ENCODE results near the gene TSBP1. TPM values are rescaled to one million over a fixed set of nuclear protein-coding genes. Genes with fewer than 3 reads are reported as not detected.

TSBP1 gene
- polyA plus RNA-seq, 1 experiment: not detected

- peaks cover 9% of the 10 kb centered on the region for H3K27me3 ChIP-seq (ENCODE audit: control insufficient read depth, insufficient read depth, low read length)
- no peak overlapping the region for H3K4me3 ChIP-seq (ENCODE audit: low read depth, low read length)
- no peak for DNase-seq (ENCODE audit: low read depth, low spot score)
- no peak overlapping the region for H3K27ac ChIP-seq (ENCODE audit: low read depth, low read length)
- ChIA-PET POLR2A (no interaction called here), CTCF (interaction anchor here (8.7 kb wide), 1 partner anchor 12 kb away, joined by 71 read pairs; no protein-coding TSS in a partner anchor)
- no peak for TF ChIP-seq CTCF (IDR thresholded peaks at IDR 0.05; ENCODE audit: low read depth, low read length)
- H3K9me3 ChIP-seq (ENCODE audit: control insufficient read depth, insufficient read depth, low read length): no peaks in the 10 kb centered on the region
Observed at GRCh38 chr6:32402812-32403211, 31.1 kb upstream of the TSBP1 start.

GRCh38 chr6:32401284-32401963, 29.7 kb upstream of the TSBP1 start:
- Histone ChIP-seq H3K27ac (ENCODE audit: low read depth, low read length) (no peak overlapping the region), H3K27me3 (ENCODE audit: control insufficient read depth, insufficient read depth, low read length) (peaks cover 8% of the 10 kb centered on the region), H3K9me3 (ENCODE audit: control insufficient read depth, insufficient read depth, low read length) (no peaks in the 10 kb centered on the region), H3K4me3 (ENCODE audit: low read depth, low read length) (no peak overlapping the region)
- TF ChIP-seq CTCF (IDR thresholded peaks at IDR 0.05; ENCODE audit: low read depth, low read length): no peak
- CTCF ChIA-PET: interaction anchor here (0.6 to 8.7 kb wide), 3 partner anchors 13 to 467 kb away, joined by 3 to 71 read pairs (median 4); no protein-coding TSS in a partner anchor
- DNase-seq (ENCODE audit: low read depth, low spot score): no peak
- POLR2A ChIA-PET: no interaction called here

GRCh38 chr6:32397252-32397920, 25.7 kb upstream of the TSBP1 start:
- no peak for DNase-seq (ENCODE audit: low read depth, low spot score)
- no peak for TF ChIP-seq CTCF (IDR thresholded peaks at IDR 0.05; ENCODE audit: low read depth, low read length)
- no peak overlapping the region for H3K27ac ChIP-seq (ENCODE audit: low read depth, low read length)
- no peaks in the 10 kb centered on the region for H3K9me3 ChIP-seq (ENCODE audit: control insufficient read depth, insufficient read depth, low read length)
- ChIA-PET CTCF (no interaction called here), POLR2A (no interaction called here)
- H3K4me3 ChIP-seq (ENCODE audit: low read depth, low read length): no peak overlapping the region
- peaks cover 6% of the 10 kb centered on the region for H3K27me3 ChIP-seq (ENCODE audit: control insufficient read depth, insufficient read depth, low read length)

- peaks cover 6% of the 10 kb centered on the region for H3K27me3 ChIP-seq (ENCODE audit: control insufficient read depth, insufficient read depth, low read length)
- DNase-seq (ENCODE audit: low read depth, low spot score): no peak
- no peaks in the 10 kb centered on the region for H3K9me3 ChIP-seq (ENCODE audit: control insufficient read depth, insufficient read depth, low read length)
- POLR2A ChIA-PET: no interaction called here
- H3K27ac ChIP-seq (ENCODE audit: low read depth, low read length): no peak overlapping the region
- H3K4me3 ChIP-seq (ENCODE audit: low read depth, low read length): no peak overlapping the region
- CTCF ChIA-PET: no interaction called here
- TF ChIP-seq CTCF (IDR thresholded peaks at IDR 0.05; ENCODE audit: low read depth, low read length): no peak
Observed at GRCh38 chr6:32396028-32396427, 24.3 kb upstream of the TSBP1 start.

GRCh38 chr6:32393665-32394420, 22.1 kb upstream of the TSBP1 start:
- Histone ChIP-seq H3K9me3 (ENCODE audit: control insufficient read depth, insufficient read depth, low read length) (no peaks in the 10 kb centered on the region), H3K27ac (ENCODE audit: low read depth, low read length) (no peak overlapping the region), H3K27me3 (ENCODE audit: control insufficient read depth, insufficient read depth, low read length) (peaks cover 6% of the 10 kb centered on the region), H3K4me3 (ENCODE audit: low read depth, low read length) (no peak overlapping the region)
- CTCF ChIA-PET: no interaction called here
- POLR2A ChIA-PET: no interaction called here
- DNase-seq (ENCODE audit: low read depth, low spot score): no peak
- no peak for TF ChIP-seq CTCF (IDR thresholded peaks at IDR 0.05; ENCODE audit: low read depth, low read length)

Measured in AG04450 (cell line).